OCI-LY1 (cell line): ENCODE results near the gene CRTC3.

Experiments used
- H2AFZ ChIP-seq: fragments of 200-600 bp; sonication (generic), shearing (Covaris generic); 2 replicates; pipeline ENCODE4 v1.6.0; 2014; ENCODE audit warnings: antibody characterized with exemption, mild to moderate bottlenecking, low read length
- H3F3A ChIP-seq: fragments of 200-600 bp; sonication (generic), shearing (Covaris generic); 2 replicates; pipeline ENCODE4 v1.6.0; 2014; ENCODE audit warnings: mild to moderate bottlenecking, antibody characterized with exemption, low read length, moderate library complexity; ENCODE audit not compliant: insufficient read depth
- H3K27ac ChIP-seq: fragments of 200-600 bp; sonication (generic); 2 replicates; pipeline ENCODE4 v1.5.1; 2014; ENCODE audit warnings: low read length, mixed run types, mild to moderate bottlenecking, low read depth; ENCODE audit not compliant: poor library complexity, severe bottlenecking
- H3K27me3 ChIP-seq: fragments of 200-600 bp; sonication (generic); 2 replicates; pipeline ENCODE4 v1.6.0; 2014; ENCODE audit warnings: antibody characterized with exemption, mild to moderate bottlenecking, low read length, moderate library complexity; ENCODE audit not compliant: insufficient read depth
- H3K36me3 ChIP-seq: fragments of 200-600 bp; sonication (generic); 2 replicates; pipeline ENCODE4 v1.6.1; 2014; ENCODE audit warnings: mild to moderate bottlenecking, antibody characterized with exemption, low read length, moderate library complexity, mixed read lengths; ENCODE audit not compliant: insufficient read depth
- H3K4me1 ChIP-seq: fragments of 200-600 bp; sonication (generic); 2 replicates; pipeline ENCODE4 v1.5.1; 2014; ENCODE audit warnings: mild to moderate bottlenecking, low read length, moderate library complexity; ENCODE audit not compliant: insufficient read depth, severe bottlenecking
- H3K4me2 ChIP-seq: fragments of 200-600 bp; sonication (generic), shearing (Covaris generic); 2 replicates; pipeline ENCODE4 v1.6.1; 2014; ENCODE audit warnings: low read length
- H3K4me3 ChIP-seq: fragments of 200-600 bp; sonication (generic); 2 replicates; pipeline ENCODE4 v1.5.1; 2014; ENCODE audit warnings: low read length, low read depth, mild to moderate bottlenecking, mixed read lengths; ENCODE audit not compliant: poor library complexity, severe bottlenecking
- H3K79me2 ChIP-seq: fragments of 200-600 bp; shearing (Covaris generic); 2 replicates; pipeline ENCODE4 v1.6.1; 2016; ENCODE audit warnings: mixed run types, low read length, mixed read lengths; ENCODE audit not compliant: insufficient read depth
- H3K9ac ChIP-seq: fragments of 200-600 bp; sonication (generic), shearing (Covaris generic); 2 replicates; pipeline ENCODE4 v1.6.1; 2014; ENCODE audit warnings: mild to moderate bottlenecking, low read length, mixed read lengths
- H3K9me2 ChIP-seq: fragments of 200-600 bp; sonication (generic), shearing (Covaris generic); 2 replicates; pipeline ENCODE4 v1.6.1; 2014; ENCODE audit warnings: low read depth, mild to moderate bottlenecking, low read length, mixed read lengths
- H3K9me3 ChIP-seq: fragments of 200-600 bp; shearing (Covaris generic); 2 replicates; pipeline ENCODE4 v1.6.1; 2014; ENCODE audit warnings: low read length, mixed read lengths
- H4K20me1 ChIP-seq: fragments of 200-600 bp; sonication (generic), shearing (Covaris generic); 2 replicates; pipeline ENCODE4 v1.6.0; 2016; ENCODE audit warnings: mild to moderate bottlenecking, low read length; ENCODE audit not compliant: insufficient read depth
- EZH2 ChIP-seq: fragments of 200-600 bp; sonication (generic), shearing (Covaris generic); IDR thresholded peaks from 2 replicates; pipeline ENCODE4 v1.8.0; 2017; ENCODE audit warnings: borderline replicate concordance, mixed run types, mild to moderate bottlenecking, antibody characterized with exemption, low read length, moderate library complexity, mixed read lengths
- TF ChIP-seq, protein P1 (sequence below): fragments of 200-600 bp; sonication (generic), shearing (Covaris generic); IDR thresholded peaks from 2 replicates; pipeline ENCODE4 v1.5.1; 2017; ENCODE audit warnings: mild to moderate bottlenecking, antibody characterized with exemption, low read length, moderate library complexity, mixed read lengths

Gene CRTC3

DNA sequence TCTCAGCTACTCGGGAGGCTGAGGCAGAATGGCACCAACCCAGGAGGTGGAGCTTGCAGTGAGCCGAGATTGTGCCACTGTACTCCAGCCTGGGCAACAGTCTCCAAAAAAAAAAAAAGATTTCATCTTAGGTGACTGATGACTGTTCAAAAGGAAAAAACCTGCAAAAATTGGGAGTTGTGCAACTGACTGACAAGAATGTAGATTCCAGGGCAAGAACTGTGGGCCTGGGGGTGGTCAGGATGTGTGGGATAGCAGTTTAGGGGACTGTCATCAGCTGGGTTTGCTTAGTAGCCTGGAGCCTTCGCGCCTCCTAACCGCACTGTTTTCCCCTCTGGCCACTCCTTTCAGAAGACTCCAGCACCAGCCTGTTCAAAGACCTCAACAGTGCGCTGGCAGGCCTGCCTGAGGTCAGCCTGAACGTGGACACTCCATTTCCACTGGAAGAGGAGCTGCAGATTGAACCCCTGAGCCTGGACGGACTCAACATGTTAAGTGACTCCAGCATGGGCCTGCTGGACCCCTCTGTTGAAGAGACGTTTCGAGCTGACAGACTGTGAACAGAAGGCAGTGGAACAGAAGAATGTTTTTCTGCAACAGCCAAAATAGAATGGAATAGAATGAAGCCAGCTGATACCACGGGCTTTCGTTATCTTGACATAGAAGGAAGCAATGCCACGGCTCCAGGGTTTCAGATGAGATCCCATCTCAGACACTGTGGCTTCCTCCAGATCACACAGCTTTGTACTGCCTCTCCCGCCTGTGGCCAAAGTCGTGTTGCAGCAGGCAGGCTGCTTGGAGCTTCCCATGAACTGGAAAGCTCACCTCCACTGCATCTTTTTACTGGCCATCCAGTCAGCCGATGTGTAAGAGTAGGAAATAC is 112.1 kb downstream of the CRTC3 start:
- Histone ChIP-seq H3K27me3 (no peaks in the 10 kb centered on the region), H3K79me2 (no peaks in the 10 kb centered on the region), H2AFZ (no peak overlapping the region), H3K36me3 (no peaks in the 10 kb centered on the region; the same call in 1 of the 2 replicates), H3K4me1 (no peaks in the 10 kb centered on the region), H3K9me2 (no peaks in the 10 kb centered on the region), H3K4me3 (no peak overlapping the region), H3K9me3 (no peaks in the 10 kb centered on the region), H3K4me2 (no peak overlapping the region), H3K27ac (no peak overlapping the region), H3F3A (no peaks in the 10 kb centered on the region), H3K9ac (no peak overlapping the region), H4K20me1 (no peaks in the 10 kb centered on the region)
- no peak for TF ChIP-seq EZH2

- Histone ChIP-seq H3F3A (no peaks in the 10 kb centered on the region), H2AFZ (no peak overlapping the region), H3K79me2 (no peaks in the 10 kb centered on the region), H3K9me3 (no peaks in the 10 kb centered on the region), H3K4me3 (no peak overlapping the region), H3K4me2 (no peak overlapping the region), H3K27me3 (no peaks in the 10 kb centered on the region), H3K27ac (no peak overlapping the region), H4K20me1 (no peaks in the 10 kb centered on the region), H3K4me1 (no peaks in the 10 kb centered on the region), H3K36me3 (no peaks in the 10 kb centered on the region; the same call in 1 of the 2 replicates), H3K9ac (no peak overlapping the region), H3K9me2 (no peaks in the 10 kb centered on the region)
- TF ChIP-seq EZH2: no peak
- TF ChIP-seq, protein P1, sequence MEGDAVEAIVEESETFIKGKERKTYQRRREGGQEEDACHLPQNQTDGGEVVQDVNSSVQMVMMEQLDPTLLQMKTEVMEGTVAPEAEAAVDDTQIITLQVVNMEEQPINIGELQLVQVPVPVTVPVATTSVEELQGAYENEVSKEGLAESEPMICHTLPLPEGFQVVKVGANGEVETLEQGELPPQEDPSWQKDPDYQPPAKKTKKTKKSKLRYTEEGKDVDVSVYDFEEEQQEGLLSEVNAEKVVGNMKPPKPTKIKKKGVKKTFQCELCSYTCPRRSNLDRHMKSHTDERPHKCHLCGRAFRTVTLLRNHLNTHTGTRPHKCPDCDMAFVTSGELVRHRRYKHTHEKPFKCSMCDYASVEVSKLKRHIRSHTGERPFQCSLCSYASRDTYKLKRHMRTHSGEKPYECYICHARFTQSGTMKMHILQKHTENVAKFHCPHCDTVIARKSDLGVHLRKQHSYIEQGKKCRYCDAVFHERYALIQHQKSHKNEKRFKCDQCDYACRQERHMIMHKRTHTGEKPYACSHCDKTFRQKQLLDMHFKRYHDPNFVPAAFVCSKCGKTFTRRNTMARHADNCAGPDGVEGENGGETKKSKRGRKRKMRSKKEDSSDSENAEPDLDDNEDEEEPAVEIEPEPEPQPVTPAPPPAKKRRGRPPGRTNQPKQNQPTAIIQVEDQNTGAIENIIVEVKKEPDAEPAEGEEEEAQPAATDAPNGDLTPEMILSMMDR: peak; percentile 24; the same call in 1 of the 2 replicates
Observed at GRCh38 chr15:90642464-90643300, 113.0 kb downstream of the CRTC3 start.

DNA sequence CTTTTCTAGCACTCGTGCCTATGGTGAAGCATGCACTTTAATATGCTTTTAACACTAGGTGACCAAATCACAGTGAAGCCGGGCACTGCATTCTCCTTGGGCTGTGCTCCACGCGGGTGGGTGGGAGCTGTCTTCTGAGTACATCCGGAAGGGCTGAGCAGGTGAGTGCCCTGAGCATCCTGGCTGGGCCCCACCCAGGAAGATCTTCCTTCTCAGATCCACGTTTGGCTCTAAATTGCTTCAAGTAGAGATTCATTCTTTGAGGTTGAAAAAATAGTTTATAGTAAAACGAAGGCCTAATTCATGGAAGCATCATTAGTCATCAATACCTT is 113.5 kb downstream of the CRTC3 start:
- Histone ChIP-seq H3K9ac (no peak overlapping the region), H3K9me3 (no peaks in the 10 kb centered on the region), H3K4me3 (no peak overlapping the region), H3K4me1 (peaks cover 2% of the 10 kb centered on the region), H4K20me1 (no peaks in the 10 kb centered on the region), H2AFZ (no peak overlapping the region), H3F3A (no peaks in the 10 kb centered on the region), H3K27me3 (no peaks in the 10 kb centered on the region), H3K79me2 (no peaks in the 10 kb centered on the region), H3K4me2 (no peak overlapping the region), H3K9me2 (no peaks in the 10 kb centered on the region), H3K27ac (no peak overlapping the region), H3K36me3 (no peaks in the 10 kb centered on the region; the same call in 1 of the 2 replicates)
- TF ChIP-seq EZH2: no peak

DNA sequence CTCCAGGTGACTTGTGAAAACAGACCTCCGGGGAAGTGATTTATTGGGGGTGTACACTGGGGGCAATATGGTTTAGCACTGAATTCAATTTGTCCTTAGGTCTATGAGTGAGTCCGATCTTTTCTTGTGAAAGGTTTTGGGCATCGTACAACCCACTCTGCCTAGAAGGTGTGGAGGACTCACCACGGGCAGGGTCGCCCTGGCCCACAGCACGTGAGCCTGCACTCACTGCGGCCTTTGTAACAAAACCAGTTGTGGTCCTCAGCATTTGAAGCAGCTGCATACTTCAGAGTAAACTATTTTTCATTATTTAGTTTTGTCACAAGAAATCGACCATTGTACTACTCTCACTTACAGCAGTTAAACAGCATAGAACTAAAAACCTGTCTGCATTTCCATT is 114.8 kb downstream of the CRTC3 start:
- Histone ChIP-seq H2AFZ (no peak overlapping the region), H3K4me1 (peaks cover 7% of the 10 kb centered on the region), H3F3A (no peaks in the 10 kb centered on the region), H3K4me2 (no peak overlapping the region), H3K9ac (no peak overlapping the region), H3K36me3 (no peaks in the 10 kb centered on the region; the same call in 1 of the 2 replicates), H3K9me3 (no peaks in the 10 kb centered on the region), H3K4me3 (no peak overlapping the region), H3K27me3 (no peaks in the 10 kb centered on the region), H3K79me2 (no peaks in the 10 kb centered on the region), H4K20me1 (no peaks in the 10 kb centered on the region), H3K9me2 (no peaks in the 10 kb centered on the region), H3K27ac (no peak overlapping the region)
- TF ChIP-seq, protein P1: no peak
- no peak for TF ChIP-seq EZH2
